NCI-H2107 treated with DMSO at 0.1 percent for 48 hours (cell line): Measurements from ENCODE around the gene SRCIN1.

ENCODE experiments used
- DNase-seq: peaks from one replicate; lab custom pipeline; 2025; ENCODE audit not compliant: unreplicated experiment; lab: John Stamatoyannopoulos, UW

Gene SRCIN1

DNA sequence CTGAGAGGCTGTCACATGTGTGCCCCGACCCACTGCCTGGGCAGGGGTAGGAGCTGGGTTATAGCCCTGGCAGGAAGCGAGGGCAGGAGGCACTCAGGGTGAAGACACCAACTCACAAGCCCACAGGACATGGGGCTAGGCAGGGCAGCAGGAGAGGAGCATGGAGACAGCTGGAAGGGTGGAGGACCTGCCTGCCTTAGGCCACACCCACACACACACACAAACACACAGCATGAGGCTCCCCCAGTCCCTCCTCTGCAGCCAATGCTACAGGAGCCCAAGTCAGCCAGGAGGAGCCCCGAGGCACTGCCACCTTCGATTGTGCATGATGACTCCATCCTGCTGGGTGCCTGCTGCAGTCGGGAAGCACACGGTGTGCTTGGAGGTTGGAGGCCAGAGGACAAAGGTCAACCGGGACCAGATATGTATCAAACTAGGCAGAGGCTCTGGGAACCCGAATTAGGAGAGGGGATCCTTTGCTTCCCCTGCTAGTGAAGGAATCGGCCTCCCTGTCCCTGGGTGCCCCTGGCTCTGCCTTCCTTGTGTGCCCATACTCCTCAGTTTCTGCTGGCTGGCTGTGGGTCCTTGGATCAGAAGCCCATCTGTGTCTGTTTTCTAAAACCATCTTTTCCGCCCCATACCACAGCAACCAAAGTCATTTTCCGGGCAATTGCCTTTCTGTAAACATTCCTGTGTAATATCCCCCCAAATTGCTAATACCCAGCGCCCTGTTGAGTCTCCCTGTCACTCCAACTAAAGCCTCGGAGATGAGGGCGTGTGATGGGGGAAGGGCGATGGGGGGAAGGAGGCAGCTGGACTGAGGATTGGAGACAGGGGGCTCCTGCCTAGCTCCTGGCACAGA lies 20.5 kb downstream of the SRCIN1 start:
- DNase-seq = peak; percentile 67

DNA sequence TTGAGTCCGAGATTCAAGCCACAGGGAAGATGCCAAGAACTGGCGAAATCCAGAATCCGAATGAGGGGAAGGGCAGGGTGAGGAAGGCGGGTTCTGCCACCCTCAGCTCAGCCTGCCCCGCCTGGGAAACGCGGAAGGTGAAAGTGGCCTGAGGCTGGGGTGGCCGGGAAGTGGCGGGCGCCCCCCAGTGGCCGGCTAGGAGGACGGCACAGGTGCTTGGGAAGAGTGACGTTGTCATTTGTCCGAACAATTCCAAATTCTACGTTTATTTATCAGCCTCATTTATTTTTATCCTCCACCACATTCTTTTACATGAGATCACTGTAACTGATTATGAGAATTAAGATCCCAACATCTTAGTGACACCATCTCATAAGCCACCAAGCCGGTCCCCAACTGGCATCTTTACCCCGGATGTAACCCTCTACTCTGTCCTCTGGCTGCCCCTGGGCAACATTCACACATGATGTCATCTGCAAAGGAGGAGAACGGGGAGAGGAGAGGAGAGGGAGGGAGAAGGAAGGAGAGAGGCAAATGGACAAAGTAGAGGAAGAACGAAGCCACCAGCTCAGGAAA lies 21.3 kb downstream of the SRCIN1 start:
- peak; percentile 37 for DNase-seq

- DNase-seq = no peak
Measured at GRCh38 chr17:38583828-38584349, 21.9 kb downstream of the SRCIN1 start.

DNA sequence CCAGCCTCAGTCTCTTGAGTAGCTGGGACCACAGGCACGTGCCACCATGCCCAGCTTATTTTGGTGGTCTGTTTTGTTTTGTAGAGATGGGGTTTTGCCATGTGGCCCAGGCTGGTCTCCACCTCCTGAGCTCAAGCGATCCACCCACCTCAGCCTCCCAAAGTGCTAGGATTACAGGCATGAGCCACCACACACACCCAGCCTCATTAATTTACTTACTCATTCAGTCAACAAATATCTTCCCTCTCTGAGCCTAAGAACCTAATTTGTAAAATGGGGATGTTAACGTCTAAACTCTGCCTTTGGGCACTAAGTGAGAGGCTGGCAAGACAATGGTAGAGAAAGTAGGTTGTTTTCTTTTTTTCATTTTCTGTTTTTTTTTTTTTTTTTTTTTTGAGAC lies 22.6 kb downstream of the SRCIN1 start:
- DNase-seq = no peak

- DNase-seq = no peak
Measured at GRCh38 chr17:38582069-38582468, 23.7 kb downstream of the SRCIN1 start.

DNA sequence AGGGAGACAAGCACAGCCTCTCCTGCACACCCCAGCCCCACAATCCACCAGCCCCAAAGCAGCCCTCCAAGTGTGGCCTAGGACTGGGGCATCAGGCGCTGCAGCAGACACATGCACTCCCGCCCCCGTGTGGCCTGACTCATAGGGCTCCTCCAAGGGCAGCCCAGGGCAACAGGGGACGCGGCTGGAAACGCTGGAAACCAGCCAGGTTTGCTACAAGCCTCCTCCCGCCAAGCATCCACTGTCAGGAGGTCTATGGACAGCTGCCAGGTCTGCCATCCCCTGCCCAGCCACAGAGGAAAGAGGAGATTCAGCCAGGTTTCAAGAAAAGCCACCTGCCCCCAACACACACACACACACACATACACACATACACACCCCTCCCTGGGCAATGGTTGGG lies 25.8 kb downstream of the SRCIN1 start:
- peak; percentile 57 for DNase-seq

- no peak for DNase-seq
Measured at GRCh38 chr17:38579083-38579480, 26.7 kb downstream of the SRCIN1 start.

GRCh38 chr17:38578229-38579082 lies 27.3 kb downstream of the SRCIN1 start:
- DNase-seq = no peak

DNA sequence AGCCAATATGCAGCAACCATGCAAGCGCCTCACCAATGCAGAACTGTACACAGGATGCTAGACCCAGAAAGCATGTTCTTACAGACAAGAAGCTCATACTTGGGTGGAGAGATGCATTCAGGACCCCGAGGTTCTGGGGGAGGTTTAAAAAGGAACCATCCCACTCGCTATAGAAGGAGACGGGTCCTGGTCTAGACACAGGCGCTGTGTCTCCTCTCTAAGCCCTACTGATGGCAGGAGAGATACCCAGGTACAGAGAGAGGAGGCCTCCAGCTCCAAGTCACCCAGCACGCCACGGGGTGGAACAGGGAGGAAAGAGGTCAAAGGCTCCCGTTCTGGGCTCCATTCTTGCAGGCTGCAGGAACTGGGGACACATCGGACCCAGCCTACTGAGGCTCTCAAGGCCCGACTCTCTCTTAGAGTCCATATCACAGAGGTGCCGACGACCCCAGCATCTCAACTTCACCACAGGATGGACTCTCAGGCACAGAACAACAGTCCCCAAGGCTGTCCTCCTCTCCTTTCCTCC lies 28.0 kb downstream of the SRCIN1 start:
- DNase-seq = no peak

- no peak for DNase-seq
Measured at GRCh38 chr17:38577244-38577643, 28.5 kb downstream of the SRCIN1 start.

DNA sequence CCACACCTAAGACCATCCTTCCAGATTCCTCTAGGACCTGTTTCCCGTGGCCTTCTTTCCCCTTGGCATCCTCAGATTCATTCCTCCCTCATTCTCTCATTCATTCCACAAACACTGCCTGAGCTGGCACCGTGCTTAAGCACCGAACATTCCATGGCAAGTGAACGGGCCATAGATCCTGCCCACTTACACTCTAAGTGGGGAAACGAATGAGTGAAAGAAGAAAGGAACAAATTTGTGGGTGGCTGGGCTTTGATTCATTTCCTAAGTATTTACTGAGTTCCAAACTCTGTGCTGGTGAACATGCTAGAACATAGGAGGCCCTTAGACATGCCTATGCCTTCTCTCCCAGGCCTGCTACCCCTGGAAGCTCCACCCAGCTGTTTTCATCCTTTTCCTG lies 30.0 kb downstream of the SRCIN1 start:
- DNase-seq = no peak

GRCh38 chr17:38574712-38575111 lies 31.0 kb downstream of the SRCIN1 start:
- DNase-seq = no peak

- peak; percentile 56 for DNase-seq
Measured at GRCh38 chr17:38572669-38573365, 32.9 kb downstream of the SRCIN1 start.

DNA sequence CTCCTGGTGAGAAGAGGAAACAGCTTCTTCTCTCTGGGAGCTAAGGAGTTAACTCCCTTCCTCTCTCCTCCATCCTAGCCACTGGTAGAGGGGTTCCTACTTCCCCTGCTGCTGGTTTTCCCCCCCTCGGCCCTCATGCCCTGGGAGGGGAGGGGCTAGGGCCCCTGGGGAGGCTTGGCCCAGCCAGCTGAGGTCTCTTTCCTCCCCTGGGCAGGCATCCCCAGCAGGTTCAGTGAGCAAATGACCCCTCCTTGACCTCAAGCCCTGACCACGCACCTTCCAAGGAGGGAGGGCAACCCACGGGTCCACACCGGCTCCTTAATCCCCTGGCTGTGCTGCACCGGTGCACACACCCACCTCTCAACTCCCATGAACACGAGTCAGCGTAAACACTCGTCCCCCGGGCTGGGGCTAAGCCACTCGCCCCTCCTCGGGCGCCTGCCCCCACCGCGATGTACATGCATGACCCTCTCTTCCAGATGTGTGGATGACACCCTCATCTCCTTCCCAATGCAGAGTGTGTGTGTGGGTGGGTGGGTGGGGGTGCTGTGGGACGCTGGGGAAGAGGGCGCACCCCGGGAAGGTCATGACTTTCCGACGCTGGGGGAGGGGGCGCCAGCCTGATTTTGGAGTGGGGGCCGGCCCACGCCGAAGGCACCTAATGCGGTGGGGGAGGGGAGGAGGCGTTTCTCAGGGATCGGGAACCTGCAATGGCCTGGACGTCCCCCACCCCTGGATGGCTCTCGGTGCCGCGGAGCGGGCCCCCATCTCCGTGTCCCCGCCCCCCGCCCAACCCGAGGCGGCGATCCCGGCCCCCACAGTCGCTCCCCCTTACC lies 33.7 kb downstream of the SRCIN1 start:
- DNase-seq = no peak

- no peak for DNase-seq
Measured at GRCh38 chr17:38569701-38570512, 35.8 kb downstream of the SRCIN1 start.

DNA sequence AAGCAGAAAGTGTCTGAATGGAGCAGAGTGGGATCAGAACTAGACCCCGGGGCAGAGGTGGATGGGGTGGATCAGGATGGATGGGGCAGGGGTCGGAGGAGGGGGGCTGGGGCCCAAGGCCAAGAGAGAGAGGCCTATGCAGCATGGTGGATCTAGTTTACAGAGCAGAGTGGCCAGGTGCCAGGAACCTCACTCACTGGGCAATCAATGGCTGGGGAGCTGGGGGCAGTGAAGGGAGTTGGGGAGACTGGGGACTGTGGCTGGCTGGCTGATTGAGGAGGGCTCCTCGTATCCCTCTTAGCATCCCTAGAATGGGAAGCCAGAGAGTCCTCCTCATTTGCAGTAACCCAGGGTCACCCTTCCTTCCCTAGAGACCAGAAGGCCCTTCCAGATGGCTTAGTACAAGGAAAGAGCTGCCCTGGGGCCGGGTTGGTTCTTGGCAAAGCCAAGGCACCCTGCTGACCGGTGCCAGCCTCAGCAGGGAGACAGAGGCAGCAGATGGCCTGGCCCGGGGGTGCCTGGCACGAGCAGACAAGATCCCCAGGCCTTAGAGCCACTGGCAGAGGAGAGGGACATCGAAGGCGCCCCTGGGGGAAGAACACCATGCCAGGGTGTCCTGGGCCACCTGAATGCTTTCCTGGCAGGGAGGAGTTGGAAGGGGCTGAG lies 36.8 kb downstream of the SRCIN1 start:
- DNase-seq = no peak

DNA sequence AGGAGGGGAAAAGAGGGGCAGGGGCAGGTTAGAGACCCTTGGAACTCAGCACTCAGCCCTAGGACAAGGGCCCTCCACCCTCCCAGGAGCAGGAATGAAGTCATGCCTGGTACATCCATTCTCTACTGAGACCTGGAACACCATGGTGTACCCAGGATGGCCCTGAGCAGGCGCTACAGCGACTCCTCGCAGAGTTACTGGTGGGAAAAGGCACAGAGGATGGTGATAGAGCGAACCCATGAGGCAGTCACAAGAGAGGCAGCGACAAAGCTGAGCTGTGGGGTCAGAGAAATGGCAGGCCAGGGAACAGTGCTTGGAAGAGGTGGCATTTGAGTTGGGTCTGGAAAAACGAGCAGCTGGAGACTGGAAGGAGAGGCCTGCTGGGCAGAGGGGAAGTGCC lies 37.5 kb downstream of the SRCIN1 start:
- DNase-seq = no peak

- no peak for DNase-seq
Measured at GRCh38 chr17:38567350-38567749, 38.4 kb downstream of the SRCIN1 start.
